Heart left ventricle (tissue), 13 donors: ENCODE measurements around the gene POLR2L.

ENCODE experiments used
- CTCF ChIP-seq, 12 donors: fragments of 200-600 bp; sonication (generic) in 4 of 12; IDR thresholded peaks; one replicate each; pipeline versions ENCODE4 v1.5.0 to v1.8.0; 2018 to 2022; ENCODE audit warnings: antibody characterized with exemption in 12 of 12, mild to moderate bottlenecking in 5 of 12
- POLR2A ChIP-seq, 2 donors: fragments of 450-650 bp; IDR thresholded peaks; one replicate each; pipeline ENCODE4 v1.6.1; 2017; ENCODE audit warnings: antibody characterized with exemption in 2 of 2, mild to moderate bottlenecking in 2 of 2, moderate library complexity in 2 of 2
- donor health status: ischemic (EF 13 %, LVEDD 7.1; RV severe dilation, severe dysfunction).
- donor health status: DM: no; HTN: yes; CAD: no.
- donor health status: DM: no; HTN: no; CAD: no.
- donor health status: ischemic (EF 25% LVEDD 6.9; RV normal size, moderate dysfunction).
- donor health status: ischemic (EF 25% LVEDD 5.7; RV mildly dilated, moderate dysfunction).
- donor health status: ischemic (EF 35%, LVEDD 5.7; RV mildly dilated, moderate dysfunction).
- donor health status: nonischemic (EF 11% LVEDD 7.7; RV severe dilation, severe dysfunction).
- donor health status: DM: yes; HTN: yes; CAD: no.
- donor health status: PGD.
- donor health status: ischemic (EF 29% LVEDD 5.4; RV normal size, mild dysfunction).
- donor health status: nonischemic (EF 23%, LVEDD 6.1; RV moderate dilation, normal function).

DNA sequence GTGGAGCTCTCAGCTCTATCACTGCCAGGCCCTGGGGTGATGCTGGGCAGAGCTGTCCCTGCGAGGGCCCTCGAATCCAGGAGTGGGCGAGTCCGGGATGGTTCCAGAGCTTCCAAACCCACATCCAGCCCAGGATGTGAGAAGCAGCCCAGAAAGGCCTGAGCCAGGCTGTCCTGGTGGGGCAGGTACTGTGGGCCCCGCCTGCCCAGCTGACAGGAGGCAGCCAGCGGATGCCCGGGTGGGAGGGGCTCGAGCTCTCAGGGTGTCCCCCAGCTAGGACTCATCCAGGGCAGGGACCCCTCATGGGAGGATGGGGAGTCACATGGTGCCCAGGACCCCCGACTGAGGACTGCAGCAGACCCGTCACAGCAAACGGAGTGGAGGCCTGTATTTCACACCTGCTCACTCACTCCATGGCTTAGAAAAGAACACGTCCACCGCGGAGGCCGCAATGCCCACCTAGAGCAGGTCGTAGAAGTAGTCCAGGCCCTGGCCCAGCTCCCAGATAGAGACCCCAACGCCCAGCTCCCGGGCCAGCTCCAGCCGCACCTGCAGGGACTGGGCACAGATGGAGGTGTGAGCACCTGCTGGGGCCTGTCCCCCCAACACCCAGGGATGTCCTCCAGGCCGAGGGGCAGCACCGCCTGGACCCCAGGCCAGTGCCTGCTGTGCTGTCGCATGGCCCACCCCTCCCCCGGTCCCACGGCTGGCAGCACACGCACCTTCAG lies 27.2 kb upstream of the POLR2L start:
- TF ChIP-seq CTCF (IDR thresholded peaks at IDR 0.05) (no peak), POLR2A (IDR thresholded peaks at IDR 0.05) (no peak)
